SK-N-SH treated with all-trans-retinoic acid at 6 μM for 48 hours (cell line): ENCODE results near the gene COL24A1.

Source experiments
- ATAC-seq: fragments of 200-7000 bp; cut with Tn5 transposase; 3 replicates; pipeline ENCODE4 v1.9.1; 2020; ENCODE audit warnings: mild to moderate bottlenecking, moderate library complexity
- ARNTL ChIP-seq: fragments of 450-650 bp; formaldehyde crosslinking; IDR thresholded peaks from 2 replicates; pipeline ENCODE4 v1.5.0; 2020; ENCODE audit warnings: low read depth, mild to moderate bottlenecking, moderate library complexity, borderline replicate concordance
- BACH2 ChIP-seq: fragments of 250-450 bp; sonication (Bioruptor Pico); IDR thresholded peaks from 2 replicates; pipeline ENCODE4 v1.9.0; 2021; ENCODE audit warnings: mild to moderate bottlenecking, borderline replicate concordance
- CSDC2 ChIP-seq: fragments of 250-450 bp; sonication (Bioruptor Pico); IDR thresholded peaks from 2 replicates; pipeline ENCODE4 v1.5.0; 2020; ENCODE audit warnings: mild to moderate bottlenecking, moderate library complexity
- ESRRG ChIP-seq: fragments of 250-450 bp; sonication (Bioruptor Pico); IDR thresholded peaks from 2 replicates; pipeline ENCODE4 v1.6.1; 2021; ENCODE audit warnings: mild to moderate bottlenecking
- GLIS3 ChIP-seq: fragments of 250-450 bp; sonication (Bioruptor Pico); IDR thresholded peaks from 2 replicates; pipeline ENCODE4 v1.5.0; 2020; ENCODE audit warnings: mild to moderate bottlenecking, moderate library complexity
- OSR1 ChIP-seq: fragments of 250-450 bp; sonication (Bioruptor Pico); IDR thresholded peaks from 2 replicates; pipeline ENCODE4 v1.8.0; 2022; ENCODE audit warnings: moderate library complexity, mild to moderate bottlenecking, inconsistent platforms
- PATZ1 ChIP-seq: fragments of 250-450 bp; sonication (Bioruptor Pico); IDR thresholded peaks from 2 replicates; pipeline ENCODE4 v1.8.0; 2020; ENCODE audit warnings: mild to moderate bottlenecking, moderate library complexity, borderline replicate concordance
- PPARA ChIP-seq: fragments of 250-450 bp; sonication (Bioruptor Pico); IDR thresholded peaks from 2 replicates; pipeline ENCODE4 v1.5.0; 2020; ENCODE audit warnings: mild to moderate bottlenecking, borderline replicate concordance
- RARB ChIP-seq: fragments of 250-450 bp; sonication (Bioruptor Pico); IDR thresholded peaks from 2 replicates; pipeline ENCODE4 v1.8.0; 2021; ENCODE audit warnings: mild to moderate bottlenecking, moderate library complexity
- SNAI2 ChIP-seq: fragments of 250-450 bp; sonication (Bioruptor Pico); IDR thresholded peaks from 2 replicates; pipeline ENCODE4 v1.5.0; 2020; ENCODE audit warnings: mild to moderate bottlenecking, moderate library complexity
- TCF4 ChIP-seq: fragments of 250-450 bp; sonication (Bioruptor Pico); IDR thresholded peaks from 2 replicates; pipeline ENCODE4 v1.8.0; 2021; ENCODE audit warnings: mild to moderate bottlenecking, moderate library complexity, borderline replicate concordance
- TOX ChIP-seq: fragments of 250-450 bp; sonication (Bioruptor Pico); IDR thresholded peaks from 2 replicates; pipeline ENCODE4 v1.8.0; 2021; ENCODE audit warnings: mild to moderate bottlenecking, moderate library complexity, borderline replicate concordance
- TSHZ2 ChIP-seq: fragments of 250-450 bp; sonication (Bioruptor Pico); IDR thresholded peaks from 2 replicates; pipeline ENCODE4 v1.5.0; 2020; ENCODE audit warnings: mild to moderate bottlenecking, moderate library complexity
- ZC3H10 ChIP-seq: fragments of 250-450 bp; sonication (Bioruptor Pico); IDR thresholded peaks from 2 replicates; pipeline ENCODE4 v1.5.1; 2021; ENCODE audit warnings: mild to moderate bottlenecking, moderate library complexity
- ZFP3 ChIP-seq: fragments of 250-450 bp; sonication (Bioruptor Pico); IDR thresholded peaks from 2 replicates; pipeline ENCODE4 v1.5.0; 2020; ENCODE audit warnings: mild to moderate bottlenecking, moderate library complexity
- ZFP30 ChIP-seq: fragments of 450-650 bp; formaldehyde crosslinking; IDR thresholded peaks from 2 replicates; pipeline ENCODE4 v1.5.0; 2022; ENCODE audit warnings: mild to moderate bottlenecking, moderate library complexity
- ZNF565 ChIP-seq: fragments of 450-650 bp; formaldehyde crosslinking; conservative IDR thresholded peaks from 2 replicates; pipeline ENCODE4 v1.5.0; 2020; ENCODE audit warnings: low read depth, mild to moderate bottlenecking, moderate library complexity
- ZNF8 ChIP-seq: fragments of 450-650 bp; formaldehyde crosslinking; IDR thresholded peaks from 2 replicates; pipeline ENCODE4 v1.5.0; 2020; ENCODE audit warnings: mild to moderate bottlenecking, moderate library complexity
- TF ChIP-seq, protein P1 (sequence below): fragments of 250-450 bp; sonication (Bioruptor Pico); IDR thresholded peaks from 2 replicates; pipeline ENCODE4 v1.5.1; 2020; ENCODE audit warnings: low read depth, mild to moderate bottlenecking, moderate library complexity
- TF ChIP-seq, protein P2 (sequence below): fragments of 250-450 bp; sonication (Bioruptor Pico); IDR thresholded peaks from 2 replicates; pipeline ENCODE4 v1.8.0; 2021; ENCODE audit warnings: low read depth, mild to moderate bottlenecking, moderate library complexity, borderline replicate concordance

Gene COL24A1

DNA sequence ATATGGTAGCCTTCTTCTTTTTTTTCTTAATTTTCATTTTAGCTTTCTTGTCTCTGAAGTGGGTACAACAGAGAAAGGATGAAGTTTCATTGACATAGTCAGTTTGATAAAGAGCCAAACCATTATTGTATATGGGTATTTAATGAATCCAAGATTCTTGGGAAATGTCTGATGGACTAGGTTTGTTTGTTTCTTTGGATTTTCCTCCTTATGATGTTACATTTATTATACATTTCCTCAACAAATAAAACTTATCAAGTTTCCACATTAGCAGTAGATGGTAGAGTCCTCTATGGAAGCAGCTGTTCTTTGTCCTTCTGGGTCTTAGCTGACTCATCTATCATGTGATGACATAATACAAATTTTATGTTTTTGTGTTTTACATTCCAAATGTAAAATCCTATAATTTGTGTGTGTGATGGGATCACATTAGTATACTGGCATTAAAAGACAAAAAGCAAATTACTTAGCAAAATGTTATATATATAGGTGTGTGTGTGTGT lies 6.0 kb downstream of the COL24A1 start (continued):
- TF ChIP-seq, protein P1, sequence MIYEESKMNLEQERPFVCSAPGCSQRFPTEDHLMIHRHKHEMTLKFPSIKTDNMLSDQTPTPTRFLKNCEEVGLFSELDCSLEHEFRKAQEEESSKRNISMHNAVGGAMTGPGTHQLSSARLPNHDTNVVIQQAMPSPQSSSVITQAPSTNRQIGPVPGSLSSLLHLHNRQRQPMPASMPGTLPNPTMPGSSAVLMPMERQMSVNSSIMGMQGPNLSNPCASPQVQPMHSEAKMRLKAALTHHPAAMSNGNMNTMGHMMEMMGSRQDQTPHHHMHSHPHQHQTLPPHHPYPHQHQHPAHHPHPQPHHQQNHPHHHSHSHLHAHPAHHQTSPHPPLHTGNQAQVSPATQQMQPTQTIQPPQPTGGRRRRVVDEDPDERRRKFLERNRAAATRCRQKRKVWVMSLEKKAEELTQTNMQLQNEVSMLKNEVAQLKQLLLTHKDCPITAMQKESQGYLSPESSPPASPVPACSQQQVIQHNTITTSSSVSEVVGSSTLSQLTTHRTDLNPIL: no peak
- TF ChIP-seq, protein P2, sequence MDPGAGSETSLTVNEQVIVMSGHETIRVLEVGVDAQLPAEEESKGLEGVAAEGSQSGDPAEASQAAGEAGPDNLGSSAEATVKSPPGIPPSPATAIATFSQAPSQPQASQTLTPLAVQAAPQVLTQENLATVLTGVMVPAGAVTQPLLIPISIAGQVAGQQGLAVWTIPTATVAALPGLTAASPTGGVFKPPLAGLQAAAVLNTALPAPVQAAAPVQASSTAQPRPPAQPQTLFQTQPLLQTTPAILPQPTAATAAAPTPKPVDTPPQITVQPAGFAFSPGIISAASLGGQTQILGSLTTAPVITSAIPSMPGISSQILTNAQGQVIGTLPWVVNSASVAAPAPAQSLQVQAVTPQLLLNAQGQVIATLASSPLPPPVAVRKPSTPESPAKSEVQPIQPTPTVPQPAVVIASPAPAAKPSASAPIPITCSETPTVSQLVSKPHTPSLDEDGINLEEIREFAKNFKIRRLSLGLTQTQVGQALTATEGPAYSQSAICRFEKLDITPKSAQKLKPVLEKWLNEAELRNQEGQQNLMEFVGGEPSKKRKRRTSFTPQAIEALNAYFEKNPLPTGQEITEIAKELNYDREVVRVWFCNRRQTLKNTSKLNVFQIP (CRISPR knock-in tag): no peak
- no peak for TF ChIP-seq ZNF565
- no peak for TF ChIP-seq BACH2 (CRISPR knock-in tag)
- TF ChIP-seq CSDC2 (CRISPR knock-in tag): no peak
- TF ChIP-seq ZC3H10: no peak

- TF ChIP-seq BACH2 (CRISPR knock-in tag) (no peak), ZNF8 (no peak), TCF4 (CRISPR knock-in tag) (no peak), ARNTL (CRISPR knock-in tag) (no peak), CSDC2 (CRISPR knock-in tag) (no peak), SNAI2 (CRISPR knock-in tag) (no peak), TOX (CRISPR knock-in tag) (no peak), PPARA (CRISPR knock-in tag) (no peak), ZNF565 (no peak), GLIS3 (CRISPR knock-in tag) (no peak), PATZ1 (CRISPR knock-in tag) (no peak), ZFP30 (no peak), OSR1 (CRISPR knock-in tag) (no peak), ESRRG (CRISPR knock-in tag) (no peak)
- no peak for ATAC-seq
These were observed 7.0 kb downstream of the COL24A1 start for GRCh38 chr1:86149591-86149990.

DNA sequence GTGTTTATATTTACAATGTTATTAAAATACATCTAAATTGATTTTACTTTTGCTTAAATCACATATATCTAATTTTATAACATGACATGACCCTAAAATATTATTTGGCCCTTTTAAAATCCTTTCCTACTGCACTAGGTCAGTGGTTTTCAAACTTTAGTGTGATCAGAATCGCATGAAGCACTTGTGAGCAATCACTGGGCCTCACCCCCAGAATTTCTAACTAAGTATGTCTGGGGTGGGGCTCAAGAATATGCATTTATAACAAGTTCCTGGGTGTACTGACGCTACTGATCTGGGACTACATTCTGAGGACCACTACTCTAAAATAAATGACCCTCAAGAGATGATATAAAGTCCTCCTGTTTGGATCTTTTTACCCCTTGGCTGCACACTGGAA lies 8.8 kb downstream of the COL24A1 start:
- TF ChIP-seq ZC3H10 (no peak), CSDC2 (CRISPR knock-in tag) (no peak), RARB (CRISPR knock-in tag) (no peak), BACH2 (CRISPR knock-in tag) (no peak), TSHZ2 (CRISPR knock-in tag) (no peak), ZFP3 (no peak), TCF4 (CRISPR knock-in tag) (no peak), PATZ1 (CRISPR knock-in tag) (no peak), ARNTL (CRISPR knock-in tag) (no peak), ZNF565 (no peak), SNAI2 (CRISPR knock-in tag) (no peak)
- TF ChIP-seq, protein P2 (CRISPR knock-in tag): no peak
- no peak for ATAC-seq
